Breast epithelium (tissue), 4 donors: Measurements from ENCODE around the gene PTGS1. TPM values are rescaled to one million over a fixed set of nuclear protein-coding genes. Genes with fewer than 3 reads are reported as not detected.

Experiments used
- DNase-seq, 2 donors: peaks; one replicate each; pipeline ENCODE4 v3.0.0-alpha.2; 2019; ENCODE audit warnings: low spot score in 2 of 2
- H3K27ac ChIP-seq, 2 donors: fragments of 200-600 bp; sonication (generic) in 1 of 2; one replicate each; pipeline ENCODE4 v1.5.1; 2016 to 2019; ENCODE audit warnings: mild to moderate bottlenecking in 1 of 2
- H3K27me3 ChIP-seq, 2 donors: fragments of 200-600 bp; sonication (generic) in 1 of 2; one replicate each; pipeline versions ENCODE4 v1.5.1 to v1.6.0; 2017 to 2019; ENCODE audit warnings: control low read depth in 1 of 2, mild to moderate bottlenecking in 1 of 2
- H3K36me3 ChIP-seq: fragments of 200-600 bp; one replicate; pipeline ENCODE4 v1.5.1; 2019
- H3K4me1 ChIP-seq, 2 donors: fragments of 200-600 bp; sonication (generic); one replicate each; pipeline ENCODE4 v1.5.1; 2016 to 2019; ENCODE audit warnings: control low read depth in 1 of 2
- H3K4me3 ChIP-seq, 3 donors: fragments of 200-600 bp; sonication (generic); 1 replicate in 2 of 3; 2 replicates in 1 of 3; pipeline ENCODE4 v1.5.1; 2016 to 2019; ENCODE audit warnings: mild to moderate bottlenecking in 3 of 3, moderate library complexity in 2 of 3
- H3K9me3 ChIP-seq, 2 donors: fragments of 200-600 bp; sonication (generic) in 1 of 2; one replicate each; pipeline ENCODE4 v1.5.1; 2016 to 2019; ENCODE audit warnings: control low read depth in 1 of 2
- POLR2A ChIP-seq: fragments of 450-650 bp; IDR thresholded peaks from one replicate; pipeline ENCODE4 v1.6.1; 2016; ENCODE audit warnings: antibody characterized with exemption, mild to moderate bottlenecking, moderate library complexity
- POLR2AphosphoS5 ChIP-seq, 3 donors: sonication (generic); formaldehyde crosslinking; IDR thresholded peaks; one replicate each; pipeline ENCODE4 v1.6.1; 2017; ENCODE audit warnings: antibody characterized with exemption in 3 of 3
- intact Hi-C: fragments of 100-400 bp; cut with DNase I; formaldehyde crosslinking; loops from one replicate; pipeline ENCODE4 v1.15.1; 2023; ENCODE audit warnings: low total_unique reads
- total RNA-seq, 3 donors: library from RNA; depleted of rRNA; stranded (reverse); fragments of >200 nt; gene quantifications; one replicate each; pipeline ENCODE4 v1.1.0, GENCODE V29; 2016
- TF ChIP-seq, protein P1 (sequence below), 3 donors: fragments of 450-650 bp; IDR thresholded peaks; one replicate each; pipeline ENCODE4 v1.5.1; 2016 to 2017; ENCODE audit warnings: antibody characterized with exemption in 3 of 3, mild to moderate bottlenecking in 3 of 3, moderate library complexity in 3 of 3

The PTGS1 gene
- total RNA-seq, 3 donors from 2014 or later: 2.6 to 8.0 (median 4.5) TPM

DNA sequence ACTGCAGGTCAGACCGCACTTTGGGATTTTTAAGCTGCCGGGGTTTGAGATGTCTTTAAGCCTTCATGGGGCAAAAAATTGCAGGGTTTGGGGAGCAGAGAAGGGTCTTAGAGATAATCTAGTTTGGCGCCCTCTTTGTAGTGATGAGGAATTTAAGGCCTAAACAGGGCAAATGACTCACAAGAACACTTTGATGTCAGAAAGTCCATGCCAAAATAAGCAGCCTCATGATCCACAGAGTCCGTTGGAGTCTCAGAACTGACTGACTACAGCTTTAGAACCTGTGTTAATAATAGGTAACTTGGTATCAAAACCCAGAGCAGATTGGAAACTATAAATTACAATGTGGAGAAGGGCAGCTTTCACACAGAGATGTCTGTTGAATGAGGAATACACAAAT is 35.9 kb upstream of the PTGS1 start:
- no peak for TF ChIP-seq POLR2A
- TF ChIP-seq POLR2AphosphoS5 (IDR thresholded peaks at IDR 0.05): no peak
- TF ChIP-seq, protein P1, sequence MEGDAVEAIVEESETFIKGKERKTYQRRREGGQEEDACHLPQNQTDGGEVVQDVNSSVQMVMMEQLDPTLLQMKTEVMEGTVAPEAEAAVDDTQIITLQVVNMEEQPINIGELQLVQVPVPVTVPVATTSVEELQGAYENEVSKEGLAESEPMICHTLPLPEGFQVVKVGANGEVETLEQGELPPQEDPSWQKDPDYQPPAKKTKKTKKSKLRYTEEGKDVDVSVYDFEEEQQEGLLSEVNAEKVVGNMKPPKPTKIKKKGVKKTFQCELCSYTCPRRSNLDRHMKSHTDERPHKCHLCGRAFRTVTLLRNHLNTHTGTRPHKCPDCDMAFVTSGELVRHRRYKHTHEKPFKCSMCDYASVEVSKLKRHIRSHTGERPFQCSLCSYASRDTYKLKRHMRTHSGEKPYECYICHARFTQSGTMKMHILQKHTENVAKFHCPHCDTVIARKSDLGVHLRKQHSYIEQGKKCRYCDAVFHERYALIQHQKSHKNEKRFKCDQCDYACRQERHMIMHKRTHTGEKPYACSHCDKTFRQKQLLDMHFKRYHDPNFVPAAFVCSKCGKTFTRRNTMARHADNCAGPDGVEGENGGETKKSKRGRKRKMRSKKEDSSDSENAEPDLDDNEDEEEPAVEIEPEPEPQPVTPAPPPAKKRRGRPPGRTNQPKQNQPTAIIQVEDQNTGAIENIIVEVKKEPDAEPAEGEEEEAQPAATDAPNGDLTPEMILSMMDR (IDR thresholded peaks at IDR 0.05): no peak
- intact Hi-C loops: no loop called here
- no peaks in the 10 kb centered on the region for H3K4me1 ChIP-seq
- H3K36me3 ChIP-seq: no peaks in the 10 kb centered on the region
- no peak for DNase-seq
- H3K27ac ChIP-seq: no peak overlapping the region
- H3K4me3 ChIP-seq: no peak overlapping the region
- H3K27me3 ChIP-seq: no peaks in the 10 kb centered on the region
- no peaks in the 10 kb centered on the region for H3K9me3 ChIP-seq

DNA sequence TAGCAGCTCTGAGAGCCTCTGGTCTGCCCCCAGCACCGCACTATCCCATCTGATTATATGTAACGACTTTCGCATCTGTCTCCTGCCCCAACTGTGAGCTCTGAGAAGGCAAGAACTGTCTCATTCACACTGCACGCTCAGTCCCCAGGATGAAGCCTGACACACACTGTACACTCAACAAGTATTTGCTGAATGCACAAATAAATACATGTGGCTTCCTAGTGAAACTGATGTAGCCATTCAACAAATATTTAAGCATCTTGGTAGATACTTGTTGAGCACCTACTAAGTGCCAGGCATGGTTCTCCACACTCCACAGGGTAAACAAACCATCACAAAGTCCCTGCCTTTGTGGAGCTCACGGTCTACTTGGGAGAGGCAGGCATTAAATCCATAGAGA is 34.6 kb upstream of the PTGS1 start:
- TF ChIP-seq POLR2A: no peak
- TF ChIP-seq, protein P1 (IDR thresholded peaks at IDR 0.05): no peak
- no peak for TF ChIP-seq POLR2AphosphoS5 (IDR thresholded peaks at IDR 0.05)
- no peak overlapping the region for H3K4me3 ChIP-seq
- no peaks in the 10 kb centered on the region for H3K4me1 ChIP-seq
- H3K36me3 ChIP-seq: no peaks in the 10 kb centered on the region
- H3K27me3 ChIP-seq: no peaks in the 10 kb centered on the region
- intact Hi-C loops: no loop called here
- no peak for DNase-seq
- no peak overlapping the region for H3K27ac ChIP-seq
- no peaks in the 10 kb centered on the region for H3K9me3 ChIP-seq

DNA sequence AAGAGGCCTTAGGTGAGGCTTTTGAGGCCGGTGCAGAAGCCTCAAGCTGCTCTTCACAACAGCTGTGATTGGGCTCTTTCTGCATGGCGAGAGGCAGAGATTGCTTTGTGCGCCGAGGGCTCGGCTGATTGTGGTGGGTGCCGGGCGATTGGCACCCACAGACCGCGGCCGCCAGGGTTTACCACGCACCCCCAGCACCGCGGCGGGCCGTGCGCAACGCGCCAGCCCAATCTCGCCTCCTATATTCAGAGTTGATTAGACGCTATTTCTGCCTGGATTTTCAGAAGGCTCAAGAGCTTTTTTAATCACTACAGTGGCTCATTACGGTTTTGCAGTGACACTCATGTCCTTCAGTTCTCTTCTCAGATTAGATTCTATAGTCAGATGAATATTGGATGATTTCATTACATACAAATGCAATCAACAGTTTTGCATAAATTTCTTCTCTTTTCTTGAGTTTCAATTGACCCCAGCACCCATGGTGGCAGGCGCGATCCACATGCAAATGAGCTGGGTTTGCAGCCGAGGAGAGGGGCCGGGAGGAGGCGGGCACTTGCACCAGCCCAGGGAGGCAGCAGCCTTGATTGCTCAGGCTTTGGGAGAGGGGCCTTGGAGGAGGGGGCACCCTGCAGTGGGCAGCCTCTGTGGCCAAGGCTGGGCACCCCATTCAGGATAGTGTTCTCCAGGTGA is 33.8 kb upstream of the PTGS1 start:
- Histone ChIP-seq H3K27me3 (no peaks in the 10 kb centered on the region), H3K4me1 (no peaks in the 10 kb centered on the region), H3K36me3 (no peaks in the 10 kb centered on the region), H3K9me3 (no peaks in the 10 kb centered on the region), H3K4me3 (no peak overlapping the region), H3K27ac (no peak overlapping the region)
- TF ChIP-seq POLR2AphosphoS5 (IDR thresholded peaks at IDR 0.05) (no peak), POLR2A (no peak)
- TF ChIP-seq, protein P1 (IDR thresholded peaks at IDR 0.05): no peak
- intact Hi-C loops: no loop called here
- no peak for DNase-seq

DNA sequence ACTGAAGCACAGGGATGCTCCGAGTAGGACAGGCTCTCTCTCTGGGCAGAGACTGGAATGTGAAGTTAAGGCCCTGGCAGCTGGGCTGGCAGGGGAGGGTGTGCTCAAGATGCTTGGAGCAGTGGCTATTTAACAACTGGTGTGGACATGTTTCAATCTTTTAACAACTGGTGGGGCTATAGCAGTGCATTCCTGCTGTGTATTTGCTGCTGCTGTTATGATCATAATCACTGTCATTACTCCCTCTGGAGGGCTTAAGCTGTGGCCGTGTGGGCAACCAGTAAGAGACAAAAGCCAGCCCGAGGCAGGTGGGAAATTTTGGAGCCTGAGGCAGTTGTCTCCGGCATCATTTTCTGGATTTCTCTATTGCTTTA is 33.3 kb upstream of the PTGS1 start:
- Histone ChIP-seq H3K27ac (no peak overlapping the region), H3K4me3 (no peak overlapping the region), H3K36me3 (no peaks in the 10 kb centered on the region), H3K27me3 (no peaks in the 10 kb centered on the region), H3K4me1 (no peaks in the 10 kb centered on the region), H3K9me3 (no peaks in the 10 kb centered on the region)
- no peak for DNase-seq
- TF ChIP-seq POLR2A: no peak
- no peak for TF ChIP-seq POLR2AphosphoS5 (IDR thresholded peaks at IDR 0.05)
- TF ChIP-seq, protein P1 (IDR thresholded peaks at IDR 0.05): no peak
- intact Hi-C loops: no loop called here

- no peak for TF ChIP-seq POLR2A
- TF ChIP-seq, protein P1 (IDR thresholded peaks at IDR 0.05): no peak
- no peak for TF ChIP-seq POLR2AphosphoS5 (IDR thresholded peaks at IDR 0.05)
- Histone ChIP-seq H3K27me3 (no peaks in the 10 kb centered on the region), H3K4me3 (no peak overlapping the region), H3K36me3 (no peaks in the 10 kb centered on the region), H3K27ac (no peak overlapping the region), H3K4me1 (no peaks in the 10 kb centered on the region), H3K9me3 (no peaks in the 10 kb centered on the region)
- intact Hi-C loops: no loop called here
- DNase-seq: no peak
These were observed 32.3 kb upstream of the PTGS1 start for GRCh38 chr9:122338536-122338935.
